Sigmoid colon (tissue), 7 donors: ENCODE data around the gene TIRAP. TPM values are rescaled to one million over a fixed set of nuclear protein-coding genes. Genes with fewer than 3 reads are reported as not detected.
A peak's percentile ranks its signal among the peaks of the same experiment; 100 is the strongest.

Experiments
- DNase-seq: peaks from one replicate; pipeline ENCODE4 v3.0.0-alpha.2; 2019
- H3K27ac ChIP-seq, 4 donors: fragments of 200-600 bp; sonication (generic); one replicate each; pipeline ENCODE4 v1.5.1; 2016 to 2019; ENCODE audit warnings: mild to moderate bottlenecking in 1 of 4
- H3K27me3 ChIP-seq, 3 donors: fragments of 200-600 bp; sonication (generic); one replicate each; pipeline ENCODE4 v1.5.1; 2019; ENCODE audit warnings: mild to moderate bottlenecking in 1 of 3
- H3K36me3 ChIP-seq, 4 donors: fragments of 200-600 bp; sonication (generic); one replicate each; pipeline ENCODE4 v1.5.1; 2016 to 2019
- H3K4me1 ChIP-seq, 4 donors: fragments of 200-600 bp; sonication (generic); one replicate each; pipeline ENCODE4 v1.5.1; 2017 to 2019
- H3K4me3 ChIP-seq, 4 donors: fragments of 200-600 bp; sonication (generic); one replicate each; pipeline ENCODE4 v1.5.1; 2017 to 2019; ENCODE audit warnings: mild to moderate bottlenecking in 2 of 4, moderate library complexity in 1 of 4
- H3K9me3 ChIP-seq, 4 donors: fragments of 200-600 bp in 3 of 4; sonication (generic) in 3 of 4; one replicate each; pipeline versions ENCODE4 v1.5.1 to v1.6.1; 2013 to 2019
- EP300 ChIP-seq, 4 donors: sonication (generic); formaldehyde crosslinking; IDR thresholded peaks; one replicate each; pipeline ENCODE4 v1.6.1; 2017; ENCODE audit warnings: antibody characterized with exemption in 4 of 4
- POLR2A ChIP-seq, 2 donors: fragments of 450-650 bp; IDR thresholded peaks; one replicate each; pipeline ENCODE4 v1.6.1; 2016; ENCODE audit warnings: antibody characterized with exemption in 2 of 2, mild to moderate bottlenecking in 2 of 2, moderate library complexity in 2 of 2
- POLR2AphosphoS5 ChIP-seq, 4 donors: sonication (generic); formaldehyde crosslinking; IDR thresholded peaks; one replicate each; pipeline ENCODE4 v1.6.1; 2017; ENCODE audit warnings: antibody characterized with exemption in 4 of 4
- WGBS, 2 donors: extraction: QIAGEN DNeasy Blood & Tissue Kit; methylation state at CpG; one replicate each; pipeline ENCODE4 v1.1.7; 2013; 5-methylcytosine and 5-hydroxymethylcytosine counted together
- intact Hi-C: fragments of 100-400 bp; cut with DNase I; formaldehyde crosslinking; loops from one replicate; pipeline ENCODE4 v1.15.1; 2023
- polyA plus RNA-seq, 3 donors: library from polyadenylated mRNA; stranded (reverse); fragments of 200-250 nt; gene quantifications; one replicate each; pipeline ENCODE4 v1.2.3, GENCODE V29; 2013
- total RNA-seq, 4 donors: library from RNA; depleted of rRNA; stranded (reverse); fragments of >200 nt; gene quantifications; one replicate each; pipeline ENCODE4 v1.1.0, GENCODE V29; 2016
- TF ChIP-seq, protein P1 (sequence below), 4 experiments: fragments of 450-650 bp in 3 of 4; fragments of 200-600 bp in 1 of 4; IDR thresholded peaks; one replicate each; pipeline ENCODE4 v1.5.1; 2016 to 2019; ENCODE audit warnings: antibody characterized with exemption in 4 of 4, mild to moderate bottlenecking in 3 of 4, moderate library complexity in 2 of 4
- donor health status: healthy with polysubstance abuse.
- donor health status: Bipolar disorder and iron deficiency.
- donor health status: healthy.

Gene TIRAP
- total and polyA plus RNA-seq, 7 donors = 4.2 to 11.5 (median 9.3) TPM

DNA sequence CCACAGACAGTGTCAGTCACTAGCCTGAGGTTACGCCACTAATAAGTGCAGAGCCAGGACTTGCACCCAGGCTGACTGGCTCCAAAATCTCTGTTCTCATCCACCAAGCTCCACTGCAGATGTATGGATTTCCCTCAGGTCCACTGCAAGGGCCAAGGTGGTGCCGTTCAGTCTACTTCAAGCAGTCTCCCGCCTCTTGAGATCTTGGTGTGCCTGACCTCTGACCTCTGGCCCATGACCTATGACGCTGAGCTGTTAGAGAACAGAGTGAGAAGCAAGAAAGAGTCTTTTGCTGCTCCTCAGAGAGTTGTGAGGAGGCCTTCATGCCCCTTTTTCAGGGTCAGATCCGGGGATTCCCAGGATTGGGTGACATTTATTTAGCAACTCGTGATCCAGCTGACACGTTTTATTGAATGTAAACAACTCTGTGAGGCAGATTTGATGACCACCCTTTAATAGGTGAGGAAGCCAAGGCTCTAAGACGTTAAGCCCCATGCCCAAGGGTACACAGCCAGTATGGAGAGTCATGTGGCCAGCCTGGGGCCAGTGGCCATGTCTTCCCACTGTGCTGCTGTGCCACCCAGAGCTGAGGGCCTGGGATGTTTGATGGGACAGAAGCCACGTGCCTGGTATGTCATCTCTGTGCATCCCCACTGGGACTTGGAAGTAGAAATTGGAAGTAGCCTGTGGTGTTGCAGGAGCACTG lies 46.2 kb downstream of the TIRAP start:
- intact Hi-C loops = no loop called here
- TF ChIP-seq, protein P1, sequence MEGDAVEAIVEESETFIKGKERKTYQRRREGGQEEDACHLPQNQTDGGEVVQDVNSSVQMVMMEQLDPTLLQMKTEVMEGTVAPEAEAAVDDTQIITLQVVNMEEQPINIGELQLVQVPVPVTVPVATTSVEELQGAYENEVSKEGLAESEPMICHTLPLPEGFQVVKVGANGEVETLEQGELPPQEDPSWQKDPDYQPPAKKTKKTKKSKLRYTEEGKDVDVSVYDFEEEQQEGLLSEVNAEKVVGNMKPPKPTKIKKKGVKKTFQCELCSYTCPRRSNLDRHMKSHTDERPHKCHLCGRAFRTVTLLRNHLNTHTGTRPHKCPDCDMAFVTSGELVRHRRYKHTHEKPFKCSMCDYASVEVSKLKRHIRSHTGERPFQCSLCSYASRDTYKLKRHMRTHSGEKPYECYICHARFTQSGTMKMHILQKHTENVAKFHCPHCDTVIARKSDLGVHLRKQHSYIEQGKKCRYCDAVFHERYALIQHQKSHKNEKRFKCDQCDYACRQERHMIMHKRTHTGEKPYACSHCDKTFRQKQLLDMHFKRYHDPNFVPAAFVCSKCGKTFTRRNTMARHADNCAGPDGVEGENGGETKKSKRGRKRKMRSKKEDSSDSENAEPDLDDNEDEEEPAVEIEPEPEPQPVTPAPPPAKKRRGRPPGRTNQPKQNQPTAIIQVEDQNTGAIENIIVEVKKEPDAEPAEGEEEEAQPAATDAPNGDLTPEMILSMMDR (IDR thresholded peaks at IDR 0.05) = no peak
- TF ChIP-seq EP300 (IDR thresholded peaks at IDR 0.05) = no peak
- no peak for TF ChIP-seq POLR2A (IDR thresholded peaks at IDR 0.05)
- no peak for TF ChIP-seq POLR2AphosphoS5 (IDR thresholded peaks at IDR 0.05)
- H3K36me3 ChIP-seq = peaks cover 0 to 13% (median 0%) of the 10 kb centered on the region in 4 donors
- H3K9me3 ChIP-seq = no peaks in the 10 kb centered on the region
- no peak overlapping the region for H3K27ac ChIP-seq
- 67 to 80% methylated on average over 9 of the region's 9 CpGs for WGBS, 2 donors
- no peaks in the 10 kb centered on the region for H3K27me3 ChIP-seq
- no peak for DNase-seq
- no peak overlapping the region for H3K4me3 ChIP-seq
- peaks cover 0 to 13% (median 9%) of the 10 kb centered on the region in 4 donors for H3K4me1 ChIP-seq

DNA sequence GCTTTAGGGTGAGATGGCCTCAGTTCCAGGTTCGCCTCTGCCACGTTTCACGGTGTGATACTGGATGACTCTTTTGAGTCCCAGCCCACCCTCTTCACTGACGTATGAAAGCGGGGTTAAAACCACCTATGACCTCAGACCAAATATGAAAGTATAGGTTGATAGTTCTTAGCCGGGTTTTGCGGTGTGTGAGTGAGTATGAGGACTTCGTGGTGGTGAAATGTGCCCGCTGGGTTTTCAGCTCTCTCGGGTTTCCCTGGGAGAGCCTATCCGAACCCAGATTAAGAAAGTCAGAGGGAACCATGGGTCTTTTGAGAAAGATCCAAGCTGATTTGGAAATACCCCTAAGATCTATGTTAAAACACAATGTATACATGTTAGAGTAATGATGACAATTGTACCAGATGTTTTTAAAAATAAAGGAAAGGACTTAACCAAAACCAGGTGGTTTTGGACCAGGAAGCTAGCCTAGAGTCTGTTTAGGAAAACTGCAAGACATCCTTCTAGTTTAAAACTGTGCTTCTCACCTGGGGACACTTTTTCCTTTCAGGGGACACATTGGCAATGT lies 46.8 kb downstream of the TIRAP start:
- WGBS, 2 donors = 91 to 92% methylated on average over 11 of the region's 11 CpGs

DNA sequence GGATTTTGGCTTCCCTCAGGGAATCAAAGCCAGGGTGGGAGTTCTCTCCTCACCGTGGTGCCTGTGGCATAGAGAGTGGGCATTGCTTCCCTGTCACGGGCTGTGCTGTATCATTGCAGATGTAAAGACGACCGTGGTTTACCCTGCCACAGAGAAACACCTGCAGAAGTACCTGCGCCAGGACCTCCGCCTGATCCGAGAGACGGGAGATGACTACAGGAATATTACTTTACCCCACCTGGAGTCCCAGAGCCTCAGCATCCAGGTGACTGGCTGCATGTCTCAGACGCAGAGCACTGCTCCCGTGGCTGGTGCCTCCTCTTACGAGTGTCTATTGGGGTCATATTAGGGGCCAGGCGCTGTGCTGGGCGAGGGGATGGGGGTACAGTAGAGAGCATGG lies 48.4 kb downstream of the TIRAP start:
- H3K4me3 ChIP-seq = no peak overlapping the region
- intact Hi-C loops = no loop called here
- WGBS, 2 donors = 97 to 98% methylated on average over 13 of the region's 13 CpGs
- no peak for DNase-seq
- H3K9me3 ChIP-seq = no peaks in the 10 kb centered on the region
- TF ChIP-seq, protein P1 (IDR thresholded peaks at IDR 0.05) = no peak
- TF ChIP-seq POLR2AphosphoS5 (IDR thresholded peaks at IDR 0.05) (no peak), EP300 (IDR thresholded peaks at IDR 0.05) (no peak), POLR2A (IDR thresholded peaks at IDR 0.05) (no peak)
- H3K27ac ChIP-seq = no peak overlapping the region
- H3K4me1 ChIP-seq = peaks cover 0 to 13% (median 9%) of the 10 kb centered on the region in 4 donors
- peaks cover 0 to 19% (median 0%) of the 10 kb centered on the region in 4 donors for H3K36me3 ChIP-seq
- H3K27me3 ChIP-seq = no peaks in the 10 kb centered on the region

More for the DNA sequence above, 46.8 kb downstream of the TIRAP start:
- Histone ChIP-seq H3K4me1 (peaks cover 0 to 13% (median 9%) of the 10 kb centered on the region in 4 donors), H3K9me3 (no peaks in the 10 kb centered on the region), H3K36me3 (peaks cover 0 to 13% (median 0%) of the 10 kb centered on the region in 4 donors), H3K27me3 (no peaks in the 10 kb centered on the region), H3K4me3 (no peak overlapping the region), H3K27ac (no peak overlapping the region)
- intact Hi-C loops = no loop called here
- no peak for TF ChIP-seq POLR2A (IDR thresholded peaks at IDR 0.05)
- TF ChIP-seq, protein P1 (IDR thresholded peaks at IDR 0.05) = no peak
- no peak for TF ChIP-seq EP300 (IDR thresholded peaks at IDR 0.05)
- no peak for TF ChIP-seq POLR2AphosphoS5 (IDR thresholded peaks at IDR 0.05)
- no peak for DNase-seq

DNA sequence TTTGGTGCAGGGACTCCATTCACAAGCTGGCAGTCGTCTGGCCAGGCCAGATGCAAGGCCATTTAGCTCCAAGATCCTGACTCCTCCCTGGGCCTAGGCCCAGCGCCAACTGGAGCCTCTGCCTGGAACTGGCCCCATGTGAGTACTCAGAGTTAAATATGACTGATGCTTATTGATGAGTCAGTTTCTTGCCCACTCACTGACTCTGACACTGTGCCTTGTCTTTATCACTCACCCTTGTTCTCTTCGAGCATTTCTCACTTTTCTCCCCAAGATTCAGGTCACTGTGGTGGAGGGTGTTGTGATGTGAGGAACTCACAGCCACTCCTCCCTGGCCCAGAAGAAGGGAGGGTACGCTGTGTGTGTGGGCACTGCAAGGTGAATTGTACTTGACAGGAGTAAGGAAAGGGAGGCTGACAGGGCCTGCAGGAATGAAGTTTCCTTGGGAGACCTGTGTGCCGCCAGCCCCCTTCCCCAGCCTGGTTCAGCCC lies 49.4 kb downstream of the TIRAP start:
- Histone ChIP-seq H3K36me3 (peaks cover 0 to 19% (median 0%) of the 10 kb centered on the region in 4 donors), H3K9me3 (no peaks in the 10 kb centered on the region), H3K4me1 (peaks cover 0 to 13% (median 9%) of the 10 kb centered on the region in 4 donors), H3K27me3 (no peaks in the 10 kb centered on the region), H3K27ac (peak overlapping the region in 1 of 4 donors; percentile 1), H3K4me3 (no peak overlapping the region)
- DNase-seq = no peak
- TF ChIP-seq, protein P1 (IDR thresholded peaks at IDR 0.05) = no peak
- TF ChIP-seq POLR2A (IDR thresholded peaks at IDR 0.05) (no peak), POLR2AphosphoS5 (IDR thresholded peaks at IDR 0.05) (peak in 1 of 4 donors; percentile 29)
- intact Hi-C loops = no loop called here
- 83% methylated on average over 5 of the region's 5 CpGs for WGBS, 2 donors
